ENCODE data around the gene KIAA0040. TPM values are rescaled to one million over a fixed set of nuclear protein-coding genes. Genes with fewer than 3 reads are reported as not detected.
A peak's percentile ranks its signal among the peaks of the same experiment; 100 is the strongest.

KIAA0040 gene
- total RNA-seq, 3 donors from 2014 or later (not counting 1 experiment from before 2014, with no cell fraction given): 18.0 to 21.2 (median 19.4) TPM

- Histone ChIP-seq H3K27me3 (ENCODE audit: control insufficient read depth, insufficient read depth, low read length) (no peaks in the 10 kb centered on the region), H3K36me3 (ENCODE audit: control insufficient read depth, insufficient read depth, low read length) (no peaks in the 10 kb centered on the region), H3K27ac (ENCODE audit: low read length) (no peak overlapping the region), H3K4me3 (ENCODE audit: low read length) (no peak overlapping the region), H3K9me3 (ENCODE audit: control insufficient read depth, insufficient read depth, low read length) (no peaks in the 10 kb centered on the region), H3K4me1 (ENCODE audit: control insufficient read depth, insufficient read depth, low read length) (no peaks in the 10 kb centered on the region)
- intact Hi-C loops (cut with micrococcal nuclease): no loop called here
- ATAC-seq (no peak), DNase-seq (no peak)
- Mint-ChIP-seq H3K27me3 (ENCODE audit: low read depth in 2 of 2) (peaks cover 2 to 7% of the 10 kb centered on the region in 2 donors), H3K27ac (no peak overlapping the region), H3K9me3 (no peaks in the 10 kb centered on the region), H3K4me1 (peaks cover 0 to 5% of the 10 kb centered on the region in 2 donors), H3K36me3 (peaks cover 7% of the 10 kb centered on the region), H3K4me3 (no peak overlapping the region)
- TF ChIP-seq CTCF (IDR thresholded peaks at IDR 0.05): no peak
- 74% methylated on average over 9 of the region's 10 CpGs for WGBS (ENCODE audit: insufficient coverage)
Observed at GRCh38 chr1:175217721-175218531, 25.4 kb upstream of the KIAA0040 start.

- WGBS (ENCODE audit: insufficient coverage): no CpG with 5 or more reads among the region's 2 CpGs
- Mint-ChIP-seq H3K4me3 (no peak overlapping the region), H3K27me3 (ENCODE audit: low read depth in 2 of 2) (peaks cover 2 to 7% of the 10 kb centered on the region in 2 donors), H3K4me1 (peaks cover 10 to 16% of the 10 kb centered on the region in 2 donors), H3K9me3 (no peaks in the 10 kb centered on the region), H3K36me3 (peaks cover 7% of the 10 kb centered on the region), H3K27ac (no peak overlapping the region)
- ATAC-seq (no peak), DNase-seq (no peak)
- H3K9me3 ChIP-seq (ENCODE audit: control insufficient read depth, insufficient read depth, low read length): no peaks in the 10 kb centered on the region
- TF ChIP-seq CTCF (IDR thresholded peaks at IDR 0.05): no peak
- no peak overlapping the region for H3K27ac ChIP-seq (ENCODE audit: low read length)
- no peaks in the 10 kb centered on the region for H3K27me3 ChIP-seq (ENCODE audit: control insufficient read depth, insufficient read depth, low read length)
- H3K4me3 ChIP-seq (ENCODE audit: low read length): no peak overlapping the region
- H3K4me1 ChIP-seq (ENCODE audit: control insufficient read depth, insufficient read depth, low read length): peaks cover 2% of the 10 kb centered on the region
- intact Hi-C loops (cut with micrococcal nuclease): no loop called here
- H3K36me3 ChIP-seq (ENCODE audit: control insufficient read depth, insufficient read depth, low read length): no peaks in the 10 kb centered on the region
Observed at GRCh38 chr1:175216444-175216843, 23.9 kb upstream of the KIAA0040 start.

GRCh38 chr1:175211656-175212055, 19.1 kb upstream of the KIAA0040 start:
- Mint-ChIP-seq H3K27me3 (ENCODE audit: low read depth in 2 of 2) (no peaks in the 10 kb centered on the region), H3K4me3 (no peak overlapping the region), H3K9me3 (no peaks in the 10 kb centered on the region), H3K27ac (peak overlapping the region; percentile 35 to 94), H3K36me3 (peaks cover 7% of the 10 kb centered on the region), H3K4me1 (peaks cover 39 to 55% of the 10 kb centered on the region in 2 donors)
- DNase-seq (no peak), ATAC-seq (no peak)
- Histone ChIP-seq H3K9me3 (ENCODE audit: control insufficient read depth, insufficient read depth, low read length) (no peaks in the 10 kb centered on the region), H3K27me3 (ENCODE audit: control insufficient read depth, insufficient read depth, low read length) (no peaks in the 10 kb centered on the region), H3K4me1 (ENCODE audit: control insufficient read depth, insufficient read depth, low read length) (peaks cover 13% of the 10 kb centered on the region), H3K4me3 (ENCODE audit: low read length) (no peak overlapping the region), H3K36me3 (ENCODE audit: control insufficient read depth, insufficient read depth, low read length) (no peaks in the 10 kb centered on the region), H3K27ac (ENCODE audit: low read length) (no peak overlapping the region)
- no peak for TF ChIP-seq CTCF (IDR thresholded peaks at IDR 0.05)
- 100% methylated on average over 1 of the region's 1 CpG for WGBS (ENCODE audit: insufficient coverage)
- intact Hi-C loops (cut with micrococcal nuclease): no loop called here

Measured in natural killer cell (primary cell).